Measurements from ENCODE around the gene NFE2L2. TPM values are rescaled to one million over a fixed set of nuclear protein-coding genes. Genes with fewer than 3 reads are reported as not detected.

The NFE2L2 gene
- total RNA-seq, 1 donor from 2014 or later, result 66.5 TPM

Small RNAs within 50 kb of the gene (microRNA-seq; reads per million reads assigned to microRNA genes)
- gene MIR3128 (not detected), gene MIR6512 (not detected)

Other genes starting within 250 kb of the NFE2L2 start
- gene HNRNPA3, start 51.9 kb downstream of the NFE2L2 start, total RNA-seq, result 95.7 TPM
- gene AGPS, start 128.0 kb upstream of the NFE2L2 start, total RNA-seq, result 27.5 TPM